ENCODE measurements around the gene PALLD.

The PALLD gene

GRCh38 chr4:168761066-168761465 lies 264.2 kb downstream of the PALLD start:
- TF ChIP-seq CTCF (conservative IDR thresholded peaks at IDR 0.05), result no peak
- H3K27ac ChIP-seq, result no peak overlapping the region

GRCh38 chr4:168765322-168765721 lies 268.5 kb downstream of the PALLD start:
- peak overlapping the region; percentile 27; the same call in 1 of the 2 replicates for H3K27ac ChIP-seq
- TF ChIP-seq CTCF (conservative IDR thresholded peaks at IDR 0.05), result no peak

GRCh38 chr4:168765726-168766125 lies 268.9 kb downstream of the PALLD start:
- no peak for TF ChIP-seq CTCF (conservative IDR thresholded peaks at IDR 0.05)
- H3K27ac ChIP-seq, result peak overlapping the region; percentile 27; the same call in 1 of the 2 replicates

- no peak overlapping the region for H3K27ac ChIP-seq
- no peak for TF ChIP-seq CTCF (conservative IDR thresholded peaks at IDR 0.05)
Measured at GRCh38 chr4:168766604-168767316, 269.9 kb downstream of the PALLD start.

- no peak for TF ChIP-seq CTCF (conservative IDR thresholded peaks at IDR 0.05)
- no peak overlapping the region for H3K27ac ChIP-seq
Measured at GRCh38 chr4:168769416-168769815, 272.6 kb downstream of the PALLD start.

GRCh38 chr4:168769837-168770236 lies 273.0 kb downstream of the PALLD start:
- H3K27ac ChIP-seq, result no peak overlapping the region
- TF ChIP-seq CTCF (conservative IDR thresholded peaks at IDR 0.05), result no peak

GRCh38 chr4:168771251-168771650 lies 274.4 kb downstream of the PALLD start:
- TF ChIP-seq CTCF (conservative IDR thresholded peaks at IDR 0.05), result no peak
- no peak overlapping the region for H3K27ac ChIP-seq
